Keratinocyte (primary cell): Measurements from ENCODE around the gene TNFAIP6. TPM values are rescaled to one million over a fixed set of nuclear protein-coding genes. Genes with fewer than 3 reads are reported as not detected.

Experiments used
- DNase-seq: peaks from one replicate; pipeline ENCODE4 v3.0.0-alpha.2; 2011; ENCODE audit warnings: low read depth, missing footprints, low spot score
- FAIRE-seq: peaks from 2 replicates; lab custom pipeline; 2011; peaks lifted over from hg19 to GRCh38; lab: Jason Lieb, UNC
- H2AFZ ChIP-seq: 2 replicates; pipeline ENCODE4 v1.6.0; 2012; ENCODE audit warnings: low read length, control low read depth, inconsistent platforms; ENCODE audit not compliant: control insufficient read depth
- H3K27ac ChIP-seq: 2 replicates; pipeline ENCODE4 v1.5.1; 2011; ENCODE audit warnings: low read length; ENCODE audit not compliant: control insufficient read depth, insufficient read depth
- H3K27me3 ChIP-seq: 3 replicates; pipeline ENCODE4 v1.6.0; 2011; ENCODE audit warnings: low read length; ENCODE audit not compliant: control insufficient read depth, insufficient read depth; ENCODE audit errors: extremely low read depth
- H3K36me3 ChIP-seq, 2 experiments: 2 replicates in 1 of 2; 3 replicates in 1 of 2; pipeline ENCODE4 v1.5.1; 2011; ENCODE audit warnings: low read length in 2 of 2, mild to moderate bottlenecking in 1 of 2; ENCODE audit not compliant: control insufficient read depth in 2 of 2, insufficient read depth in 2 of 2; ENCODE audit errors: extremely low read depth in 1 of 2
- H3K4me1 ChIP-seq: 3 replicates; pipeline ENCODE4 v1.5.1; 2011; ENCODE audit warnings: low read length; ENCODE audit not compliant: control insufficient read depth, insufficient read depth; ENCODE audit errors: extremely low read depth
- H3K4me2 ChIP-seq: 3 replicates; pipeline ENCODE4 v1.6.0; 2011; ENCODE audit warnings: low read depth, low read length; ENCODE audit not compliant: control insufficient read depth, insufficient read depth; ENCODE audit errors: extremely low read depth
- H3K4me3 ChIP-seq, 3 experiments: fragments of 200-600 bp in 1 of 3; sonication (generic) in 1 of 3; 2 replicates in 2 of 3; 3 replicates in 1 of 3; pipeline ENCODE4 v1.5.1; 2011 to 2016; ENCODE audit warnings: low read length in 3 of 3, mild to moderate bottlenecking in 3 of 3, control low read depth in 2 of 3, inconsistent platforms in 1 of 3, low read depth in 1 of 3, mixed read lengths in 1 of 3, mixed run types in 1 of 3, moderate library complexity in 1 of 3; ENCODE audit not compliant: control insufficient read depth in 2 of 3, insufficient read depth in 2 of 3; ENCODE audit errors: extremely low read depth in 1 of 3
- H3K79me2 ChIP-seq: 2 replicates; pipeline ENCODE4 v1.6.0; 2012; ENCODE audit warnings: low read length; ENCODE audit not compliant: control insufficient read depth, insufficient read depth
- H3K9ac ChIP-seq: 3 replicates; pipeline ENCODE4 v1.6.0; 2011; ENCODE audit warnings: low read length; ENCODE audit not compliant: control insufficient read depth, insufficient read depth; ENCODE audit errors: extremely low read depth
- H3K9me1 ChIP-seq: 3 replicates; pipeline ENCODE4 v1.6.0; 2011; ENCODE audit warnings: low read length; ENCODE audit not compliant: control insufficient read depth, insufficient read depth; ENCODE audit errors: extremely low read depth
- H3K9me3 ChIP-seq: 2 replicates; pipeline ENCODE4 v1.5.1; 2012; ENCODE audit warnings: low read depth, low read length; ENCODE audit not compliant: control insufficient read depth
- H4K20me1 ChIP-seq: 3 replicates; pipeline ENCODE4 v1.6.0; 2011; ENCODE audit warnings: low read length; ENCODE audit not compliant: control insufficient read depth, insufficient read depth; ENCODE audit errors: extremely low read depth
- CTCF ChIP-seq, 3 experiments: IDR thresholded peaks in 1 of 3; conservative IDR thresholded peaks in 1 of 3; optimal IDR thresholded peaks in 1 of 3; 2 replicates in 2 of 3; 3 replicates in 1 of 3; pipeline versions ENCODE3 to v1.5.1; 2011; ENCODE audit warnings: low read length in 3 of 3, mild to moderate bottlenecking in 3 of 3, moderate library complexity in 2 of 3, control low read depth in 1 of 3, inconsistent platforms in 1 of 3; ENCODE audit not compliant: insufficient read depth in 2 of 3; ENCODE audit errors: extremely low read depth in 1 of 3
- EZH2 ChIP-seq: IDR thresholded peaks from one replicate; pipeline ENCODE4 v1.6.1; 2012; ENCODE audit warnings: inconsistent platforms, mild to moderate bottlenecking, low read length, moderate library complexity
- dilution Hi-C: fragments of 300-500 bp; cut with MboI; formaldehyde crosslinking; loops from one replicate; pipeline ENCODE4 v1.7.0; 2020; ENCODE audit warnings: low sequenced_read_pairs; ENCODE audit not compliant: extremely low pct_ligation_motif_present
- polyA plus RNA-seq, 5 experiments: library from polyadenylated mRNA; depleted of rRNA in 3 of 5; stranded (reverse) in 3 of 5; stranded (forward) in 1 of 5; unstranded in 1 of 5; fragments of >200 nt; gene quantifications; 1 replicate in 1 of 5; 2 replicates in 3 of 5; 3 replicates in 1 of 5; pipeline versions ENCODE4 v1.2.1 to v1.2.3, GENCODE V29; 2011 to 2012; ENCODE audit warnings: missing spikeins in 2 of 5, low read depth in 1 of 5, low replicate concordance in 1 of 5

TNFAIP6 gene
- polyA plus RNA-seq, 1 donor (not counting 4 experiments of a cell fraction or from before 2014, with no cell fraction given): 0.21 TPM

DNA sequence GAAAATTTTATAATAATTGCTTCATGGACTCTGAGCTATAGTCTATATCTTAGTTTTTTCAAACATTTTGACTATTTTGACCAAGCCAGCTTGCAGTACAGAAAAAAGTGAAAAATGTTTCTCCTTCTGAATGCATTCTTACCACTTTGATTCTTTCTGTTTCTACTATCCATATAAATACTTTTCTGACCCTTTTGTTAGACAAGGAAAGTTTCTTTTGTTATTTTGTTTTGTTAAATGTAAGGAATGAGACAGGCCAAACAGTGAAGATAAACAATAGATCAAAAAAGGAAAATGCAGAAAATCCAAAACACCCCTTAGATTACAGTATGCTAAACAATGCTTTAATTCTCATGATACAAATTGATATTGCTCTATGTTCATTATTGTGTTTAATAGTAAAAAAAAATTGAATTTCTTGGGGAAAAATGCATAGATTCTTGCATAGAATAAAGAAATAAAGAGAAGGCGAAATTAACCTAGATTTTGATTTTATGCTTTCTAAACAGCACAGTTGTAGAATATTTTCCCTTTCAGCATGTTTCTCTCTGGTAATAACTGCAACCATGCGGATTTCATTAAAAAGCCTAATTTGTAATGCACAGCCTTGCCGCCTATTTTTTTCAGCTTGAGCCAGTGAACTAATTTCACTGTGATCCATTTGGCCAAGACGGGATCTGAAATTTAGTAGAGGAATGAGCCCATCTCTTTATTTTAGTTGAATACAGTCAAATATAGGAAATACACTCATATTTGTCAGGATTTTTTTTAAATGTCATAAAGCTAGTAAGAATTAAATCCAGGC is 976 bp downstream of the TNFAIP6 start:
- dilution Hi-C loops: no loop called here
- Histone ChIP-seq H3K9me1 (no peaks in the 10 kb centered on the region), H3K27me3 (no peaks in the 10 kb centered on the region), H3K27ac (no peak overlapping the region), H3K4me2 (no peak overlapping the region), H3K9me3 (no peaks in the 10 kb centered on the region), H3K4me1 (no peaks in the 10 kb centered on the region), H3K79me2 (no peaks in the 10 kb centered on the region), H4K20me1 (no peaks in the 10 kb centered on the region), H3K4me3 (no peak overlapping the region), H2AFZ (no peak overlapping the region), H3K9ac (no peak overlapping the region), H3K36me3 (no peaks in the 10 kb centered on the region)
- no peak for FAIRE-seq
- DNase-seq: no peak
- TF ChIP-seq EZH2 (no peak), CTCF (optimal IDR thresholded peaks at IDR 0.05 in 1 of 3, IDR thresholded peaks at IDR 0.05 in 1 of 3, conservative IDR thresholded peaks at IDR 0.05 in 1 of 3; ENCODE audit: extremely low read depth in 1 of 3, insufficient read depth in 2 of 3, low read length in 3 of 3) (no peak)

DNA sequence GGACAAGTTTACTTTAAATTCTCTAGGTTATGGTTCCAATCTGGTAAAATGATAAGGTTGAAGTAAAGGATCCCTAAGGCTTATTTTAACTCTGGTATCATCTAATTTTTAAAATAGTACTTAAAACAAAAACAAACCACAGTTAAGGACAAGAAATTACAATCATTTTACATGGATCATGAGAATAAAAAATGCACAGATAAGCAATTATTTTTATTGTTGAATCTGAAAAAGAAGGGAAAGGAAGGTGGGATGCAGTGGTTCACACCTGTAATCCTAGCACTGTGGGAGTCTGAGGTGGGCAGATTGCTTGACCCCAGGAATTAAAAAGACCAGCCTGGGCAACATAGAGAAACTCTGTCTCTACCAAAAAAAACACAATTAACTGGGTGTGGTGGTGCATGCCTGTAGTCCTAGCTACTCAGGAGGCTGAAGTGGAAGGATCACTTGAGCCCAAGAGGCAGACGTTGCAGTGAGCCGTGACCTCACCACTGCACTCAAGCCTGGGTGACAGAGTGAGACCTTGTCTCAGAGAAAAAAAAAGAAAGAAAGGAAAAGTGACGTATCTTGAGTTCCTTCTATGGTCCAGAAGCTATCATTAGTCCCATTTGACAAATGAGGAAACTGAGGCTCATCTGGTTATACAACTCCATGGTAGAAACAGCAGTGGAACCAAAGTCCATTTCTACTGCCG is 2.5 kb downstream of the TNFAIP6 start:
- no peak overlapping the region for H3K4me3 ChIP-seq
- dilution Hi-C loops: no loop called here
- H3K4me1 ChIP-seq: no peaks in the 10 kb centered on the region
- H2AFZ ChIP-seq: no peak overlapping the region
- no peaks in the 10 kb centered on the region for H3K9me1 ChIP-seq
- no peaks in the 10 kb centered on the region for H3K27me3 ChIP-seq
- H3K9me3 ChIP-seq: no peaks in the 10 kb centered on the region
- no peak overlapping the region for H3K4me2 ChIP-seq
- FAIRE-seq (no peak), DNase-seq (no peak)
- H3K36me3 ChIP-seq: no peaks in the 10 kb centered on the region
- no peak overlapping the region for H3K27ac ChIP-seq
- no peaks in the 10 kb centered on the region for H4K20me1 ChIP-seq
- TF ChIP-seq CTCF (optimal IDR thresholded peaks at IDR 0.05 in 1 of 3, IDR thresholded peaks at IDR 0.05 in 1 of 3, conservative IDR thresholded peaks at IDR 0.05 in 1 of 3; ENCODE audit: extremely low read depth in 1 of 3, insufficient read depth in 2 of 3, low read length in 3 of 3) (no peak), EZH2 (no peak)
- no peak overlapping the region for H3K9ac ChIP-seq
- H3K79me2 ChIP-seq: no peaks in the 10 kb centered on the region
